ENCODE results near the gene ATP1B2.
"Not testable (repeated sequence)": the region's sequence is repeated elsewhere in the genome, so short reads cannot be mapped to it uniquely, and the experiment has no call there.

ATP1B2 gene

DNA sequence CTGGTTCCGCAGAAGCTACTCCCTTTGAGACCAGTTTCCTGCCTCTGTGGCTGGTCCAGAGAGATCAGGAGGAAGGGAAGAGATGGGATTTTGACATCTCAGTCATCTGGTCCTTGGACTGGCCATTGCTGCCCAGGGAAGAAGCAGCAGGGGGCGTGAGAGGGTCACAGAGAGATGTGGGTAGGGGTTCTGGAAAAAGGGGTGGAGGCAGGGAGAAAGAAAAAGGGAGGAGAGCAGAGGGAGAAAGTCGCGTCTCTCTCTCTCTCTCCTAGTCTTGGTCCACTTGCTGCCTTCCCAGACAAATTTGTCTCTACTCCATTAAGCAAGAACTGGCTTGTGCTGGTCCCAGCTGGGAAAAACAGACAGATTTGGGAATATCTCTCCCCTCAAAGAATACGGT, 16.3 kb upstream of the ATP1B2 start:
- no peak for DNase-seq (ENCODE audit: low read depth)

GRCh38 chr17:7636163-7636562, 14.6 kb upstream of the ATP1B2 start:
- DNase-seq (ENCODE audit: low read depth), result no peak

DNA sequence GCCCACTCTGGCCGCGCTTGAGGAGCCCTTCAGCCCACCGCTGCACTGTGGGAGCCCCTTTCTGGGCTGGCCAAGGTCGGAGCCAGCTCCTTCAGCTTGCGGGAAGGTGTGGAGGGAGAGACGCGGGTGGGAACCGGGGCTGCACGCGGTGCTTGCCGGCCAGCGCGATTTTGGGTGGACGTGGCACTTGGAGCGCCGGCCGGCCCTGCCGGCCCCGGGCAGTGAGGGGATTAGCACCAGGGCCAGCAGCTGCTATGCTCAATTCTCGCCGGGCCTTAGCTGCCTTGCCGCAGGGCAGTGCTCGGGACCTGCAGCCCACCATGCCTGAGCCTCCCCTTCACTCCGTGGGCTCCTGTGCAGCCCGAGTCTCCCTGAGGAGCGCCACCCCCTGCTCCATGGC, 9.9 kb upstream of the ATP1B2 start:
- DNase-seq (ENCODE audit: low read depth), result no peak

GRCh38 chr17:7641635-7642034, 9.1 kb upstream of the ATP1B2 start:
- DNase-seq (ENCODE audit: low read depth), result not testable (repeated sequence)

DNA sequence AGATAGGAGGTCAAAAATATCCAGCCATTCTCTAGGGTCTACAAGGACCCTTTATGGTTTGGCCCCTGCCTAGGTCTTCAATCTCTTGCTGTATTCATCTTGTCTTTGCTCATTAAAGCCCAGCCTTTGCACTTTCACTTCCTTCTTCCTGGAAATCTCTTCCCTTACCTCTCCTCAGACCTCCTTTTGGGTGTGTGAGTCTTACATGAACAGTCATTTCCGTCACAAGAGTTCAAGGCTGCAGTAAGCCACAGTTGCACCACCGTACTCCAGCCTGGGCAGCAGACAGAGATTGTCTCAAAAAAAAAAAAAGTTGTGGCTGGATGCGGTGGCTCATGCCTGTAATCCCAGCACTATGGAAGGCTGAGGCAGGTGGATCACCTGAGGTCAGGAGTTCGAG, 6.0 kb upstream of the ATP1B2 start:
- DNase-seq (ENCODE audit: low read depth), result no peak

GRCh38 chr17:7646457-7646856, 4.3 kb upstream of the ATP1B2 start:
- DNase-seq (ENCODE audit: low read depth), result no peak

GRCh38 chr17:7647018-7647417, 3.7 kb upstream of the ATP1B2 start:
- no peak for DNase-seq (ENCODE audit: low read depth)

- DNase-seq (ENCODE audit: low read depth), result no peak
Measured at GRCh38 chr17:7651097-7651664, 455 bp downstream of the ATP1B2 start.

- no peak for DNase-seq (ENCODE audit: low read depth)
Measured at GRCh38 chr17:7651665-7652387, 1.1 kb downstream of the ATP1B2 start.

DNA sequence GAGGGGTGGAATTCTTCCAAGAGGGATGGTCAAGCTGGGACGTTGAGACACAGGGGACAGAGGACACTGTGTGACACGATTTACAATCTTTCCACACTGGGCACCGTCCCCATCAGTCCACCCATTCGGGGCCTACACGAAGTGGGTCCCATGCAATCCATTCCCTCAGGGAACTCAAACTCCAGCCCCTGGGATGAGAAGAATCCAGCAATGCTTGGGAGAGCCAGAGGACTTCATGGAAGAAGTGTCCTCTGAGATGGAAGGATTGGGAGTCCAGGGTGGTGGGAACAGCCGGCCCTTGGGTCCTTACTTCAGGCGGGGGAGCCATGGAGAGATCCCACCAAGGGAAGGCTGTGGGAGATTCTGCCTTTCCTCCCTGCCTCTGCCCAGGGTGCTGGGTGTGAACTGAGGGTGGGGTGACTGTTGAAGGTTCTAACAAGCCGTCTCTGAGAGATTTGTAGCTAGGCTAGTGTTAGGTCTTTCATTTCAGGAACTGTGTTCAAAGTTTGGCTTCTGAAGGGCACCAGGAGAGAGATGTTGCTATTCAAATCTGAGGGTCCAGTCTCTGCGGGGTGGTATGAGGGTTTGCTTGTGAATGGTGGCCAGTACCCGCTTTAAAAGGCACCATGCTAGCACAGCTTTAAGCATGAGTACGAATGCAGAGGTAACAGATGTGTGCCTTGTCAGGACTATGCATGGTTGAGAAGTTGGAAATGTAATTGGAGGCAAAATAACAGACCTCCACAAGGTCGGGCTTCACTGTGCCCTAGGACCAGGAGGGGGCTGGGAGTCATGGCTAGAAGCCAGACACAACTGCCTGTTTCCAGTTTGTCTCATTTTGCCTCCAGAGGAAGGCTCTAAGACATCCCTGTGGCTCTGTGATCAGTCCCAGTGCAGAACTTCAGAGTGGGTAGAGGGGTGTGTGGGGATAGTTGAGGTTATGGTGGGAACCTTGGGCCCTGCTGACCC, 1.9 kb downstream of the ATP1B2 start:
- DNase-seq (ENCODE audit: low read depth), result no peak

GRCh38 chr17:7654832-7655540, 4.3 kb downstream of the ATP1B2 start:
- no peak for DNase-seq (ENCODE audit: low read depth)

DNA sequence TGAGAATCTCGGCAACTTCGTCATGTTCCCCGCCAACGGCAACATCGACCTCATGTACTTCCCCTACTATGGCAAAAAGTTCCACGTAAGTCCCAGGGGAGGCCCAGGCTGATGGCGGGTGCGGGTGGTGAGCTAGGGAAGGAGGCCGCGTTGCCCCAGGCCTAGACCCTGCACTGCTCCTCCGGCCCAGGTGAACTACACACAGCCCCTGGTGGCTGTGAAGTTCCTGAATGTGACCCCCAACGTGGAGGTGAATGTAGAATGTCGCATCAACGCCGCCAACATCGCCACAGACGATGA, 4.8 kb downstream of the ATP1B2 start:
- DNase-seq (ENCODE audit: low read depth), result no peak

GRCh38 chr17:7656958-7657609, 6.4 kb downstream of the ATP1B2 start:
- no peak for DNase-seq (ENCODE audit: low read depth)

DNA sequence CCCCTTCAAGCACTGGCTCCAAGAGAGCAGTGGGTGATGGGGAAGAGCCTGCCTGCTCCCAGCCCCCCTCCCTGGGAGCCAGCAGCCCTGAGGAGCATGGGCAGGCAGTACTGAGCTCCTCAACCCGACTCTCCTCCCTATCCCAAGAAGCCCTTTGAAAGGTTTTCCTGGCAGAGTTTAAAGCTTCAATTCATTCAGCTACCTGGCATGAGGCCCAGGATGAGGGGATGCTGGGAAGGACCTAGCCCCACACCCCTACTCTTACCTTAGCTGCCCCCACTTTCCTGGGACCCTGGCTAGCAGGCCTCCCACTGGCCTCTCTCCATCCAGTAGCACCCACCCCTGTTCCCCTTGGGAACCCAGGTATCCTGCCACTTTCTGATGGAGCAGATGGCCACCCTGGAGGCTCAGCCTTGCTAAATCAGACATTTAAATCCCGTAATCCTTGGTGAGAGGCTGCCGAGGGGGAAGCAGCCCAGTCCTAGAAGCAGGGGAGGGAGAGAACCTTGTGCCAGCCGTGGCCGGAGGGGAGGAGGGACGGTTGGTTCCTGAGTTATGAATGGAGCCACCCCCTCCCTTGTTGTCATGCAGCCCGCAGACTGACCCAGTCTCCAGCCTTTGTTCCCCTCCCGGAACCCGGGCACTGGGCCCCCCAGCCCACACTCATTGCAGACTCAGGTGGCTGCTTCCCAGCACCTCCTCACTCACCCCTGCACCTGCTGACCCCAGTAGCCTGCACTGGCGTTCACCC, 17.1 kb downstream of the ATP1B2 start:
- no peak for DNase-seq (ENCODE audit: low read depth)

GRCh38 chr17:7668482-7668881, 17.8 kb downstream of the ATP1B2 start:
- no peak for DNase-seq (ENCODE audit: low read depth)

DNA sequence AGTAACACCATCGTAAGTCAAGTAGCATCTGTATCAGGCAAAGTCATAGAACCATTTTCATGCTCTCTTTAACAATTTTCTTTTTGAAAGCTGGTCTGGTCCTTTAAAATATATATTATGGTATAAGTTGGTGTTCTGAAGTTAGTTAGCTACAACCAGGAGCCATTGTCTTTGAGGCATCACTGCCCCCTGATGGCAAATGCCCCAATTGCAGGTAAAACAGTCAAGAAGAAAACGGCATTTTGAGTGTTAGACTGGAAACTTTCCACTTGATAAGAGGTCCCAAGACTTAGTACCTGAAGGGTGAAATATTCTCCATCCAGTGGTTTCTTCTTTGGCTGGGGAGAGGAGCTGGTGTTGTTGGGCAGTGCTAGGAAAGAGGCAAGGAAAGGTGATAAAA, 22.5 kb downstream of the ATP1B2 start:
- no peak for DNase-seq (ENCODE audit: low read depth)

- no peak for DNase-seq (ENCODE audit: low read depth)
Measured at GRCh38 chr17:7674934-7675333, 24.2 kb downstream of the ATP1B2 start.

- DNase-seq (ENCODE audit: low read depth), result no peak
Measured at GRCh38 chr17:7676533-7676932, 25.8 kb downstream of the ATP1B2 start.

DNA sequence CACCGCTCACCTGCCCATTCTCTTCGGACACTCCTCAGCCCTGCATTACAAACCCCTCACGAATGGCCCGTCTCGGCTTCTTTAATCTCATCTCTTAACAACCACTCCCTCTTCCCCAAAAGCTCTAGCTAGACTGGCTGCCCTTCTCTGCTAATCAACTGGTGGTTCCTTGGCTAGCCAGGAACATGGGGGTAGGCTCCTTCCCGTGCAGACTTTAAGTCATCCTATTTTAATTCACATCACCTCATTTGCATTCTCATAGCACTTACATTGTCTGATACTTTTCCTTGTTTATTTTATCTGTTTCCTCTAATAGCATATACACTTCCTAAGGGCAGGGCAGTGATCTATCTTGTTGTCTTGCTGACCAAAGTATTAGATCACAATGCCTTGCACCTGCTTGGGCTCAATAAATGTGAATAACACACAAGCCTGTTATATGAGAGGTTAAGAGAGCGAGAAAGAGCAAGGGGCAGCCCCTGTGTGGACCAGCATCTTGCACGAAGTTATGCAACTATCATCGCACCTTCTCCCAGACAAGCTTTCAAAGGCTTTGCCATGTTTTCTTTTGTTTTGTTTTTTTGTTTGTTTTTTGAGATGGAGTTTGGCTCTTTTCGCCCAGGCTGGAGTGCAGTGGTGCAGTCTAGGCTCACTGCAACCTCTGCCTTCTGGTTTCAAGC, 26.8 kb downstream of the ATP1B2 start:
- no peak for DNase-seq (ENCODE audit: low read depth)

- DNase-seq (ENCODE audit: low read depth), result no peak
Measured at GRCh38 chr17:7684851-7685532, 34.3 kb downstream of the ATP1B2 start.

All from stimulated activated CD4-positive, alpha-beta T cell treated with anti-CD3 and anti-CD28 coated beads, Interleukin-2, amount 100 ng/mL, for 4 hours (primary cell).